ENCODE results near the gene EHMT2.
"Not testable (repeated sequence)": the region's sequence is repeated elsewhere in the genome, so short reads cannot be mapped to it uniquely, and the experiment has no call there.

The EHMT2 gene

GRCh38 chr6:31869343-31869742, 28.2 kb downstream of the EHMT2 start:
- DNase-seq (ENCODE audit: low spot score): peak; percentile 38

GRCh38 chr6:31868658-31868971, 28.9 kb downstream of the EHMT2 start:
- not testable (repeated sequence) for DNase-seq (ENCODE audit: low spot score)

GRCh38 chr6:31865205-31866118, 32.0 kb downstream of the EHMT2 start:
- no peak for DNase-seq (ENCODE audit: low spot score)

- no peak for DNase-seq (ENCODE audit: low spot score)
These were observed 32.7 kb downstream of the EHMT2 start for GRCh38 chr6:31864818-31865204.

- DNase-seq (ENCODE audit: low spot score): not testable (repeated sequence)
These were observed 33.4 kb downstream of the EHMT2 start for GRCh38 chr6:31864123-31864562.

GRCh38 chr6:31862344-31863235, 34.9 kb downstream of the EHMT2 start, which contains the start of gene NEU1:
TSS of gene NEU1 (minus strand) at chr6:31862821. CDS start at chr6:31862776, 45 bp downstream.
- DNase-seq (ENCODE audit: low spot score): peak; percentile 99

GRCh38 chr6:31861919-31862343, 35.6 kb downstream of the EHMT2 start:
- DNase-seq (ENCODE audit: low spot score): no peak

GRCh38 chr6:31861150-31861549, 36.3 kb downstream of the EHMT2 start:
- DNase-seq (ENCODE audit: low spot score): no peak

GRCh38 chr6:31860349-31860748, 37.1 kb downstream of the EHMT2 start:
- DNase-seq (ENCODE audit: low spot score): no peak

- DNase-seq (ENCODE audit: low spot score): no peak
These were observed 37.6 kb downstream of the EHMT2 start for GRCh38 chr6:31859923-31860322.

- no peak for DNase-seq (ENCODE audit: low spot score)
These were observed 38.8 kb downstream of the EHMT2 start for GRCh38 chr6:31858707-31859106.

- DNase-seq (ENCODE audit: low spot score): not testable (repeated sequence)
These were observed 39.7 kb downstream of the EHMT2 start for GRCh38 chr6:31857774-31858173.

GRCh38 chr6:31851980-31852718, 45.3 kb downstream of the EHMT2 start:
- DNase-seq (ENCODE audit: low spot score): not testable (repeated sequence)

- no peak for DNase-seq (ENCODE audit: low spot score)
These were observed 46.0 kb downstream of the EHMT2 start for GRCh38 chr6:31851485-31851832.

- no peak for DNase-seq (ENCODE audit: low spot score)
These were observed 46.6 kb downstream of the EHMT2 start for GRCh38 chr6:31850765-31851484.

- DNase-seq (ENCODE audit: low spot score): no peak
These were observed 50.1 kb downstream of the EHMT2 start for GRCh38 chr6:31847276-31847978.

- DNase-seq (ENCODE audit: low spot score): no peak
These were observed 53.0 kb downstream of the EHMT2 start for GRCh38 chr6:31844507-31844906.

- no peak for DNase-seq (ENCODE audit: low spot score)
These were observed 55.4 kb downstream of the EHMT2 start for GRCh38 chr6:31842053-31842452.

GRCh38 chr6:31839779-31840126, 57.7 kb downstream of the EHMT2 start:
- DNase-seq (ENCODE audit: low spot score): not testable (repeated sequence)

GRCh38 chr6:31838968-31839367, 58.5 kb downstream of the EHMT2 start:
- DNase-seq (ENCODE audit: low spot score): no peak

GRCh38 chr6:31838114-31838553, 59.4 kb downstream of the EHMT2 start:
- not testable (repeated sequence) for DNase-seq (ENCODE audit: low spot score)
